K562 treated with DMSO at 1 percent for 12 hours (cell line): ENCODE results near the gene VPS51. TPM values are rescaled to one million over a fixed set of nuclear protein-coding genes. Genes with fewer than 3 reads are reported as not detected.

Experiments
- total RNA-seq: library from RNA; unstranded; fragments of 300-600 nt; gene quantifications from 2 replicates; pipeline ENCODE4 v1.2.3, GENCODE V29; 2022; ENCODE audit not compliant: insufficient read depth

VPS51 gene
- total RNA-seq, result 109 and 208 TPM in 2 replicates

DNA sequence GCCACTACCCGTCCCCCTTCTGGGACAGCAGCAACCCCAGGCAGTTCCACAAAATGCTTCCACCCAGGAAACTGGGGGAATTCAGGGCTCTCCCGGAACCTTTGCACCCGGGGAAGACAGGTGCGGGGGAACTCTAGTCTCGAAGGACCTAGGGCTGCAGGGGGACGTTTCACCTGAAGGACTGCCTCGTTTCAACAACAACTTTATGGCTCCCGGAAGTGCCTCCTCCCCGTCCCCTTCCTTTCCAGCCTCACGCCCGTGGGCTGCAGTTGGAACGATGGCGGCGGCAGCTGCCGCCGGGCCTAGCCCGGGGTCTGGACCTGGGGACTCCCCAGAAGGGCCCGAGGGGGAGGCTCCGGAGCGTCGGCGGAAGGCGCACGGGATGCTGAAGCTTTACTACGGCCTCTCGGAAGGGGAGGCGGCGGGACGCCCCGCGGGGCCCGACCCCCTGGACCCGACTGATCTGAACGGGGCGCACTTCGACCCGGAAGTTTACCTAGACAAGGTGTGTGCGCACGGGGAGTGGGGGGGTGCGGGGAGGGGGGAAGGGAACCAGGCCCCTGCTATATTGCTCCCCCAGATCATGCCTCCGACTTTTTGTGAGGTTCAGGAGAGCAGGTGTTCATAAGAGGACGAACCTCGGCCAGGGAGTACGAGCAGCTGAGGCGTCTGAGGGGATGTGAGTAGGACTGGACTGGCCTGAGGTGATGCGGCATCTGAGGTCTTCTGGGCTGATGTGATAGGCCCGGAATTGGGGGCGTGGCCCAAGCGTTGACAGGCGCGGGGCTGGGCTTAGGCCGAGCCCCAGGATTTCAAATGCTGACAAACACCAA lies at the start of gene VPS51:
TSS of gene VPS51 (plus strand) at position 241 of the 833 bp plus-strand sequence. CDS start at position 278, 37 bp downstream.

DNA sequence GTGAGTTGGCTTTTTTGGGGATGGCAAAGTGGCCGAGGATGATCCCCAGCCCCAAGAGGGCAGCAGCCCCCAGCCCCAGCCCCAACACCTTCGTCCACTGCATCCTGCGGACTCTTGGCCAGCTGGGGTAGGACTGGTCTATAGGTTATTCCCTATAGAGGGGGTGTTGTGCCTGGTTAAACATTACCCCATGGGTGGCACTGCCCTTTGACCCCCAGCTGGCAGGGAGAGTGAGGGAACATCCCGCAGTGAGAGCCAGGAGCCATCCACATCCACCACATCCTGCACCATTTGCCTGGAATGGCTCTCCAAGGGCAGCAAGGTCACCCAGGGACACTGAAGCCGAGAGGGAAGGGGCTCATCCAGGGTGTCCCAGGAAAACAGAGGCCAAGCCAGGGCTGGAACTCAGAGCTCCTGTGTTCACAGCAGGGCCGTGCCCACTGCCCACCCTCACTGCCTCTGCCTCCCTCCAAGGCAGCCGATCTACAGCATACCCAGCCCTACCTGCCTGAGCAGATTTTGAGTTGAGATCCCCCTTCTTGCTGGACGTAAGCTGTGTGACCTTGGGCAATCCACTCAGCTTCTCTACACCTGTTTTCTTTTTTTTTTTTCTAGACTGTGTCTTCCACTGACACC lies 37.5 kb upstream of the VPS51 start, which contains the start of gene NAALADL1:
TSS of gene NAALADL1 (minus strand) at position 135 of the 636 bp plus-strand sequence. CDS start at position 103, 32 bp downstream.

DNA sequence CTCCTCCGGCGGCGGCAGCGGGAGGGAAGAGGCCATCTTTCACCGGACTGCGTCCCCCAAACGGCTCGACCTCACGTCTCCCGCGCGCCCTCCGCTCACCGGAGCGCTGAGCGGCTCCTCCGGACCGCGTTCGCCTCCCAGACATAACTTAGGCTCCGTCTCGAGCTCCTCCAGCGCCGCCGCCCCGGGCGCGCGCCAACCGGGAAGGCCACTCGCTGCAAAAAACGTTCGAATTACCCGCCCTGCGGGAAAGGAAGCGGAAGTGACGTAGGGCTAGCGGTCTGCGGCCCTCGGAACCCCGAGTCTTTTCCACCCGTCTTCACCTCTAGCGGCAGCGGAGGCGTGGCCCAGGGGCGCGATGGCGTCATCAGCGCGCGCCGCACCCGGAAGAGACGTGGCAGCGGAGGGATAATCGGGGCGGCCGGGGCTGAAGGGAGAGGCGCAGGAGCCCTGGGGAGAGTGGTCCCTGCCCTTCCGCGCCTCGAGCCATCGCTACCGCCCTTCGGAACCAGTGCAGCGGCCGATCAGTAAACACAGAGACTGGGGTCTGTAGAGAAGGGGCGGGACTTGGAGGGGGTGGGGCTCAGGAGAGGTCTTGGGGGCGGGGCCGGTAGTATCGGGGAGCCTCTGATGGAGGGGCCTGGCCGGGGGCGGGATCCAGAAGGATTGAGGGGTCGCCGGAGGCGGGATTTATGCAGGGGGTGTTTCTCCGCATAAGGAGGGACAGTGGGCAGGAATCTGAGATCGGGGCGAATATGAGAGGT lies 12.0 kb upstream of the VPS51 start, which contains the start of the genes CDCA5 and ZFPL1:
TSS of gene CDCA5 (minus strand) at position 207 of the 764 bp plus-strand sequence. CDS start at position 145, 62 bp downstream.
TSS of gene ZFPL1 (plus strand) at position 389 of the 764 bp plus-strand sequence. CDS start 477 bp downstream, outside the sequence.

GRCh38 chr11:65111744-65112545 lies 15.9 kb downstream of the VPS51 start, which contains the start of gene TM7SF2:
Gene TM7SF2 (plus strand): TSS chr11:65111872. CDS start chr11:65112016, 144 bp downstream.

DNA sequence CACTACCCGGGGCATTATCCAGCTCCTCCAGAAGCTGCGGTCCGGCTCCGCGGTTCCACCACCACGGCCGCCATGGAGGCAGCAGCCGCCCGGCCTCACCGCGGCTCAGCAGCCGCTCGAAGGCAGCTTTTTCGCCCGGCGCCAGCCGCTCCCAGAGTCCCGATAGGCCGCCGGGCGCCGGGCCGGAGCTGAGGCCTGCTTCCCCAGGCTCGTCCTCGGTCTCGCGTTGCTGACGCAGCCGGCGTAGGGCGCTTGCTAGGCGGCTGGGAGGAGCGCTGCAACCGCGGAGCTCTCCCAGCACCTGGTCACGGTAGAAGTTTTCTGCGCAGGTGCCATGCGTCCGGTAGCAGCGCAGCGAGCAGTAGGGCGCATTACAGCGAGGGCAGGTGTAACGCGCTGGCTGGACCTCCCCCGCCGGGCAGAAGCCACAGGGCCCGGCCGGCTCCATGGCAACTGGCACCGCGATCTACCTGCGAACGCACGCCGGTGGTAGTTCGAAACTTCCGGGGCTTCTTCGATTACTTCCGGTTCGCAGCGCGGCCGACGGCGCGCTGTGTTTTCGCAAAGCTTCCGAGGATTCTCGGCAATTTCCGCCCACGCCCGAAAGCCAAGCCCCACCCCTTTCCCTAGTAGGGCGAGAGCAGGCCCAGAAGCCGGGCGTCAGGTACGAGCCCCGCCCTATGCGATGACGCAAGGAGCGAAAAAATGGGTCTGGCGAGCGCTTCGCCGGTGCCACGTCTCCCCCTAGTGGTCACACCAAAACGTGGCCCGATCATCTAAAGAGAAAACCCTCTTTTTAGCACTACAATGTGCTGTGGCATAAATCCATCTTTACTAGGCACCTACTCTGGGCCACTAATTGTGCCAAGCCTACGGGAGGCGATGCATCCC lies 21.4 kb downstream of the VPS51 start, which contains the start of gene ZNHIT2:
TSS of gene ZNHIT2 (minus strand) at position 496 of the 891 bp plus-strand sequence. CDS start at position 448, 48 bp downstream.

GRCh38 chr11:65121865-65122696 lies 26.1 kb downstream of the VPS51 start, which contains the start of the genes FAU and MRPL49:
Gene FAU (minus strand): TSS chr11:65122134. CDS start chr11:65121813, 321 bp downstream.
Gene MRPL49 (plus strand): TSS chr11:65122321. CDS start chr11:65122347, 26 bp downstream.

GRCh38 chr11:65134240-65134951 lies 38.4 kb downstream of the VPS51 start, which contains the start of gene SYVN1:
Gene SYVN1 (minus strand): TSS chr11:65134519. CDS start chr11:65133601, 918 bp downstream.

Other genes starting within 250 kb of the VPS51 start
- gene EHD1, start 217.6 kb upstream of the VPS51 start, total RNA-seq, result 40.6 and 54.9 TPM in 2 replicates
- 39.0 and 52.7 TPM in 2 replicates for gene ATG2A, start 179.0 kb upstream of the VPS51 start, total RNA-seq
- 8.6 and 17.6 TPM in 2 replicates for gene PPP2R5B, start 171.5 kb upstream of the VPS51 start, total RNA-seq
- not detected in 2 replicates for gene GPHA2, start 160.3 kb upstream of the VPS51 start, total RNA-seq
- gene MAJIN, start 124.1 kb upstream of the VPS51 start, total RNA-seq, result not detected in 2 replicates
- gene BATF2, start 99.2 kb upstream of the VPS51 start, total RNA-seq, result 5.1 and 7.1 TPM in 2 replicates
- gene ARL2, start 82.1 kb upstream of the VPS51 start, total RNA-seq, result 96.4 and 125 TPM in 2 replicates
- gene SNX15, start 68.8 kb upstream of the VPS51 start, total RNA-seq, result 35.5 and 47.3 TPM in 2 replicates
- gene SAC3D1, start 55.0 kb upstream of the VPS51 start, total RNA-seq, result 47.0 and 58.8 TPM in 2 replicates
- 0.42 and 0.60 TPM in 2 replicates for gene NAALADL1, start 37.7 kb upstream of the VPS51 start, total RNA-seq
- gene CDCA5, start 12.2 kb upstream of the VPS51 start, total RNA-seq, result 75.1 and 95.6 TPM in 2 replicates
- gene ZFPL1, start 12.0 kb upstream of the VPS51 start, total RNA-seq, result 71.0 and 72.9 TPM in 2 replicates
- gene TM7SF2, start 15.7 kb downstream of the VPS51 start, total RNA-seq, result 21.6 and 28.9 TPM in 2 replicates
- 23.0 and 39.0 TPM in 2 replicates for gene ZNHIT2, start 21.5 kb downstream of the VPS51 start, total RNA-seq
- 1,026 and 1,686 TPM in 2 replicates for gene FAU, start 25.9 kb downstream of the VPS51 start, total RNA-seq
- gene MRPL49, start 26.1 kb downstream of the VPS51 start, total RNA-seq, result 68.8 and 87.9 TPM in 2 replicates
- gene SYVN1, start 38.3 kb downstream of the VPS51 start, total RNA-seq, result 30.5 and 61.8 TPM in 2 replicates
- 15.3 and 19.5 TPM in 2 replicates for gene SPDYC, start 74.0 kb downstream of the VPS51 start, total RNA-seq
- gene CAPN1, start 85.7 kb downstream of the VPS51 start, total RNA-seq, result 157 and 166 TPM in 2 replicates
- 24.4 and 36.9 TPM in 2 replicates for gene POLA2, start 165.7 kb downstream of the VPS51 start, total RNA-seq
- 1.0 and 6.6 TPM in 2 replicates for gene CDC42EP2, start 218.7 kb downstream of the VPS51 start, total RNA-seq
- gene DPF2, start 237.6 kb downstream of the VPS51 start, total RNA-seq, result 41.9 and 70.0 TPM in 2 replicates